ENCODE data around the gene PLCB4.

DNA sequence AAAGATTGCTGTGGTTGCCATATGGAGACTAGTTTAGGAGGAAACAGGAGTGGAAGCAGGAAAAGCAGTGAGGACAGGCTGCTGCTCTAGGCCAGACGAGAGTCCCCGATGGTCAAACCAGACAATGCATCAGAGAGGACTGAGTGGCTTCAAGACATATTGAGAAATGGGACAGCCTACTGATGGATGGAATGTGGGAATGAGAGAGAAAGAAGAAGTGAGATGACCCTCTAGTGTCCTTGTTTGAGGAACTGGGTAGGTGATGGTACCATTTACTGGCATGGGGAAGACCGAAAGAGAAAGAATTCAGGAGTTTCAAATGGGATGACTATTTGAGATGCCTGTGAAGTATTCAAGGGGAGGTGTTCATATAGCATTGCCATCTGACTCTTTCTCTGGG, 333.7 kb downstream of the PLCB4 start:
- TF ChIP-seq, protein P1, sequence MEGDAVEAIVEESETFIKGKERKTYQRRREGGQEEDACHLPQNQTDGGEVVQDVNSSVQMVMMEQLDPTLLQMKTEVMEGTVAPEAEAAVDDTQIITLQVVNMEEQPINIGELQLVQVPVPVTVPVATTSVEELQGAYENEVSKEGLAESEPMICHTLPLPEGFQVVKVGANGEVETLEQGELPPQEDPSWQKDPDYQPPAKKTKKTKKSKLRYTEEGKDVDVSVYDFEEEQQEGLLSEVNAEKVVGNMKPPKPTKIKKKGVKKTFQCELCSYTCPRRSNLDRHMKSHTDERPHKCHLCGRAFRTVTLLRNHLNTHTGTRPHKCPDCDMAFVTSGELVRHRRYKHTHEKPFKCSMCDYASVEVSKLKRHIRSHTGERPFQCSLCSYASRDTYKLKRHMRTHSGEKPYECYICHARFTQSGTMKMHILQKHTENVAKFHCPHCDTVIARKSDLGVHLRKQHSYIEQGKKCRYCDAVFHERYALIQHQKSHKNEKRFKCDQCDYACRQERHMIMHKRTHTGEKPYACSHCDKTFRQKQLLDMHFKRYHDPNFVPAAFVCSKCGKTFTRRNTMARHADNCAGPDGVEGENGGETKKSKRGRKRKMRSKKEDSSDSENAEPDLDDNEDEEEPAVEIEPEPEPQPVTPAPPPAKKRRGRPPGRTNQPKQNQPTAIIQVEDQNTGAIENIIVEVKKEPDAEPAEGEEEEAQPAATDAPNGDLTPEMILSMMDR (IDR thresholded peaks at IDR 0.05): no peak
- TF ChIP-seq IRF2 (CRISPR knock-in tag; IDR thresholded peaks at IDR 0.05; ENCODE audit: borderline replicate concordance, low read depth): no peak
- TF ChIP-seq TP53 (CRISPR knock-in tag; IDR thresholded peaks at IDR 0.05): no peak
- TF ChIP-seq SMAD3 (CRISPR knock-in tag; IDR thresholded peaks at IDR 0.05; ENCODE audit: borderline replicate concordance): no peak
- no peak for TF ChIP-seq ESRRA (CRISPR knock-in tag; IDR thresholded peaks at IDR 0.05; ENCODE audit: borderline replicate concordance)
- TF ChIP-seq, protein P2, sequence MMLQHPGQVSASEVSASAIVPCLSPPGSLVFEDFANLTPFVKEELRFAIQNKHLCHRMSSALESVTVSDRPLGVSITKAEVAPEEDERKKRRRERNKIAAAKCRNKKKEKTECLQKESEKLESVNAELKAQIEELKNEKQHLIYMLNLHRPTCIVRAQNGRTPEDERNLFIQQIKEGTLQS (CRISPR knock-in tag; conservative IDR thresholded peaks at IDR 0.05): no peak
- TF ChIP-seq CREB1 (CRISPR knock-in tag; IDR thresholded peaks at IDR 0.05): no peak
- no peak for TF ChIP-seq GABPB1 (CRISPR knock-in tag; IDR thresholded peaks at IDR 0.05)
- TF ChIP-seq, protein P3, sequence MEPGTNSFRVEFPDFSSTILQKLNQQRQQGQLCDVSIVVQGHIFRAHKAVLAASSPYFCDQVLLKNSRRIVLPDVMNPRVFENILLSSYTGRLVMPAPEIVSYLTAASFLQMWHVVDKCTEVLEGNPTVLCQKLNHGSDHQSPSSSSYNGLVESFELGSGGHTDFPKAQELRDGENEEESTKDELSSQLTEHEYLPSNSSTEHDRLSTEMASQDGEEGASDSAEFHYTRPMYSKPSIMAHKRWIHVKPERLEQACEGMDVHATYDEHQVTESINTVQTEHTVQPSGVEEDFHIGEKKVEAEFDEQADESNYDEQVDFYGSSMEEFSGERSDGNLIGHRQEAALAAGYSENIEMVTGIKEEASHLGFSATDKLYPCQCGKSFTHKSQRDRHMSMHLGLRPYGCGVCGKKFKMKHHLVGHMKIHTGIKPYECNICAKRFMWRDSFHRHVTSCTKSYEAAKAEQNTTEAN (CRISPR knock-in tag; IDR thresholded peaks at IDR 0.05): no peak
- TF ChIP-seq NFATC4 (CRISPR knock-in tag; IDR thresholded peaks at IDR 0.05): no peak
- no peak for TF ChIP-seq NR3C1 (CRISPR knock-in tag; conservative IDR thresholded peaks at IDR 0.05; ENCODE audit: low read depth)
- TF ChIP-seq, protein P4, sequence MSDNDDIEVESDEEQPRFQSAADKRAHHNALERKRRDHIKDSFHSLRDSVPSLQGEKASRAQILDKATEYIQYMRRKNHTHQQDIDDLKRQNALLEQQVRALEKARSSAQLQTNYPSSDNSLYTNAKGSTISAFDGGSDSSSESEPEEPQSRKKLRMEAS (CRISPR knock-in tag; IDR thresholded peaks at IDR 0.05): no peak
- TF ChIP-seq, protein P5, sequence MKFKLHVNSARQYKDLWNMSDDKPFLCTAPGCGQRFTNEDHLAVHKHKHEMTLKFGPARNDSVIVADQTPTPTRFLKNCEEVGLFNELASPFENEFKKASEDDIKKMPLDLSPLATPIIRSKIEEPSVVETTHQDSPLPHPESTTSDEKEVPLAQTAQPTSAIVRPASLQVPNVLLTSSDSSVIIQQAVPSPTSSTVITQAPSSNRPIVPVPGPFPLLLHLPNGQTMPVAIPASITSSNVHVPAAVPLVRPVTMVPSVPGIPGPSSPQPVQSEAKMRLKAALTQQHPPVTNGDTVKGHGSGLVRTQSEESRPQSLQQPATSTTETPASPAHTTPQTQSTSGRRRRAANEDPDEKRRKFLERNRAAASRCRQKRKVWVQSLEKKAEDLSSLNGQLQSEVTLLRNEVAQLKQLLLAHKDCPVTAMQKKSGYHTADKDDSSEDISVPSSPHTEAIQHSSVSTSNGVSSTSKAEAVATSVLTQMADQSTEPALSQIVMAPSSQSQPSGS (CRISPR knock-in tag; IDR thresholded peaks at IDR 0.05; ENCODE audit: borderline replicate concordance, low read depth): no peak

Data from WTC11 (cell line).